OCI-LY7 (cell line): ENCODE data around the gene MAPT. TPM values are rescaled to one million over a fixed set of nuclear protein-coding genes. Genes with fewer than 3 reads are reported as not detected.

ENCODE experiments used
- BruUV-seq: library from RNA; stranded (reverse); fragments of 400-500 nt; replicated peaks from 2 replicates; lab custom pipeline; 2021; lab: Mats Ljungman, UMichigan
- CTCF ChIA-PET: fragments of 300-600 bp; sonication (Branson Sonifier 250); formaldehyde crosslinking; loops from one replicate; lab custom pipeline; 2022; ENCODE audit warnings: antibody characterized with exemption; ENCODE audit not compliant: unreplicated experiment; lab: Charles Lee
- POLR2A ChIA-PET: fragments of 300-600 bp; sonication (Branson Sonifier 250); formaldehyde crosslinking; loops from one replicate; lab custom pipeline; 2022; ENCODE audit warnings: antibody characterized with exemption; lab: Charles Lee
- DNase-seq: peaks from one replicate; pipeline ENCODE4 v3.0.0-alpha.2; 2015; ENCODE audit warnings: low spot score
- H2AFZ ChIP-seq: fragments of 200-600 bp; sonication (generic), shearing (Covaris generic); 2 replicates; pipeline ENCODE4 v1.6.1; 2014; ENCODE audit warnings: mild to moderate bottlenecking, antibody characterized with exemption, low read length, moderate library complexity
- H3K27ac ChIP-seq: fragments of 200-600 bp; sonication (generic); 2 replicates; pipeline ENCODE4 v1.5.1; 2014; ENCODE audit warnings: mixed run types, low read depth, mild to moderate bottlenecking, moderate library complexity, low read length, inconsistent platforms; ENCODE audit not compliant: poor library complexity, severe bottlenecking
- H3K36me3 ChIP-seq: fragments of 200-600 bp; sonication (generic); 2 replicates; pipeline ENCODE4 v1.6.1; 2014; ENCODE audit warnings: mild to moderate bottlenecking, antibody characterized with exemption, low read length, moderate library complexity, mixed read lengths; ENCODE audit not compliant: insufficient read depth
- H3K4me1 ChIP-seq: fragments of 200-600 bp; sonication (generic); 2 replicates; pipeline ENCODE4 v1.5.1; 2014; ENCODE audit warnings: mild to moderate bottlenecking, low read length; ENCODE audit not compliant: insufficient read depth, poor library complexity, severe bottlenecking
- H3K4me2 ChIP-seq: fragments of 200-600 bp; sonication (generic); 2 replicates; pipeline ENCODE4 v1.6.1; 2014; ENCODE audit warnings: mild to moderate bottlenecking, low read length
- H3K4me3 ChIP-seq: fragments of 200-600 bp; sonication (generic); 2 replicates; pipeline ENCODE4 v1.5.1; 2014; ENCODE audit warnings: mild to moderate bottlenecking, low read depth, low read length; ENCODE audit not compliant: poor library complexity, severe bottlenecking
- H3K79me2 ChIP-seq: fragments of 200-600 bp; sonication (generic); 2 replicates; pipeline ENCODE4 v1.6.1; 2016; ENCODE audit warnings: low read depth, mild to moderate bottlenecking, low read length, moderate library complexity, mixed read lengths; ENCODE audit not compliant: insufficient read depth
- H3K9me2 ChIP-seq: fragments of 200-600 bp; sonication (generic); 2 replicates; pipeline ENCODE4 v1.6.1; 2016; ENCODE audit warnings: mild to moderate bottlenecking, low read length, mixed read lengths; ENCODE audit not compliant: insufficient read depth
- H3K9me3 ChIP-seq: fragments of 200-600 bp; sonication (generic); 2 replicates; pipeline ENCODE4 v1.6.1; 2014; ENCODE audit warnings: mild to moderate bottlenecking, mixed run types, low read length, mixed read lengths
- H4K20me1 ChIP-seq: fragments of 200-600 bp; sonication (generic); 2 replicates; pipeline ENCODE4 v1.6.1; 2014; ENCODE audit warnings: mild to moderate bottlenecking, antibody characterized with exemption, low read length, moderate library complexity, mixed read lengths; ENCODE audit not compliant: insufficient read depth
- EZH2phosphoT487 ChIP-seq: fragments of 200-600 bp; sonication (generic); IDR thresholded peaks from 2 replicates; pipeline ENCODE4 v1.6.1; 2018; ENCODE audit warnings: low read depth, borderline replicate concordance, mild to moderate bottlenecking, mixed run types, antibody characterized with exemption, low read length, moderate library complexity, mixed read lengths
- intact Hi-C: fragments of 100-400 bp; cut with micrococcal nuclease; formaldehyde crosslinking; loops from one replicate; pipeline ENCODE4 v1.10.0; 2022; ENCODE audit not compliant: unreplicated experiment
- total RNA-seq, 2 experiments: library from RNA; depleted of rRNA in 1 of 2; stranded (reverse); fragments of >200 nt in 1 of 2; shearing (Covaris generic) in 1 of 2; gene quantifications; 2 replicates each; pipeline ENCODE4 v1.2.3, GENCODE V29; 2014 to 2022
- TF ChIP-seq, protein P1 (sequence below): fragments of 200-600 bp; sonication (generic); conservative IDR thresholded peaks from 2 replicates; pipeline ENCODE4 v1.5.1; 2014; ENCODE audit warnings: mild to moderate bottlenecking, antibody characterized with exemption, low read length, moderate library complexity, mixed read lengths

MAPT gene
- total RNA-seq, 2 experiments from 2014 or later, result 0.44 TPM; not detected in 1

DNA sequence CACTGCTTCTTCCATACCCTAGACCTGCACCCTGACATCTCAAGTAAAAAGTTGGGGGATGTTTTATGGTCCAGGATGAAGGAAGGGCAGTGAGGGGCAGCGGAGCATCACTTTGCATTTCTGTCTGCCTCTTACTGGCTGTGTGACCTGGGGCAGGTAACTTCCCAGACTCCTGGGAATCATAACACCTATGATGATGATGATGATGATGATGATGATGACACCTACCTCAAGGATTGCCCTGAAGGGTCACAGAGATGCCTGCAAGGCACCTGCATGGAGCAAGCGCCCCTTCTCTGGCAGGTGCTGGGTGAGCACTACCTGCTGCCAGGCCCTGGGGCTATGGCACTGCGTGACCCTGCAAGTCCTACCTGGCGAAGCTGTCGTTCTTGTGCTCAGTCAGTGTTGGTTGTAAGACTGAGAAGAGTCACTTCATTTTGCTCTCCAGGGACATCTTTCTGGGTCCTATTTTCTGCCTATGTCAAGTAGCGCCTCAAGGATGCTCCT is 58.5 kb downstream of the MAPT start:
- no peak overlapping the region for H3K4me3 ChIP-seq
- H3K36me3 ChIP-seq, result no peaks in the 10 kb centered on the region
- H3K9me2 ChIP-seq, result no peaks in the 10 kb centered on the region
- H3K27ac ChIP-seq, result no peak overlapping the region
- no peaks in the 10 kb centered on the region for H3K4me1 ChIP-seq
- intact Hi-C loops, result no loop called here
- H2AFZ ChIP-seq, result no peak overlapping the region
- H3K4me2 ChIP-seq, result no peak overlapping the region
- no peaks in the 10 kb centered on the region for H4K20me1 ChIP-seq
- TF ChIP-seq EZH2phosphoT487, result no peak
- TF ChIP-seq, protein P1, sequence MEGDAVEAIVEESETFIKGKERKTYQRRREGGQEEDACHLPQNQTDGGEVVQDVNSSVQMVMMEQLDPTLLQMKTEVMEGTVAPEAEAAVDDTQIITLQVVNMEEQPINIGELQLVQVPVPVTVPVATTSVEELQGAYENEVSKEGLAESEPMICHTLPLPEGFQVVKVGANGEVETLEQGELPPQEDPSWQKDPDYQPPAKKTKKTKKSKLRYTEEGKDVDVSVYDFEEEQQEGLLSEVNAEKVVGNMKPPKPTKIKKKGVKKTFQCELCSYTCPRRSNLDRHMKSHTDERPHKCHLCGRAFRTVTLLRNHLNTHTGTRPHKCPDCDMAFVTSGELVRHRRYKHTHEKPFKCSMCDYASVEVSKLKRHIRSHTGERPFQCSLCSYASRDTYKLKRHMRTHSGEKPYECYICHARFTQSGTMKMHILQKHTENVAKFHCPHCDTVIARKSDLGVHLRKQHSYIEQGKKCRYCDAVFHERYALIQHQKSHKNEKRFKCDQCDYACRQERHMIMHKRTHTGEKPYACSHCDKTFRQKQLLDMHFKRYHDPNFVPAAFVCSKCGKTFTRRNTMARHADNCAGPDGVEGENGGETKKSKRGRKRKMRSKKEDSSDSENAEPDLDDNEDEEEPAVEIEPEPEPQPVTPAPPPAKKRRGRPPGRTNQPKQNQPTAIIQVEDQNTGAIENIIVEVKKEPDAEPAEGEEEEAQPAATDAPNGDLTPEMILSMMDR, result no peak
- no peaks in the 10 kb centered on the region for H3K9me3 ChIP-seq
- H3K79me2 ChIP-seq, result no peaks in the 10 kb centered on the region
- no peak for DNase-seq
- POLR2A ChIA-PET, result no interaction called here
- no TSS peak for BruUV-seq
- CTCF ChIA-PET, result no interaction called here

DNA sequence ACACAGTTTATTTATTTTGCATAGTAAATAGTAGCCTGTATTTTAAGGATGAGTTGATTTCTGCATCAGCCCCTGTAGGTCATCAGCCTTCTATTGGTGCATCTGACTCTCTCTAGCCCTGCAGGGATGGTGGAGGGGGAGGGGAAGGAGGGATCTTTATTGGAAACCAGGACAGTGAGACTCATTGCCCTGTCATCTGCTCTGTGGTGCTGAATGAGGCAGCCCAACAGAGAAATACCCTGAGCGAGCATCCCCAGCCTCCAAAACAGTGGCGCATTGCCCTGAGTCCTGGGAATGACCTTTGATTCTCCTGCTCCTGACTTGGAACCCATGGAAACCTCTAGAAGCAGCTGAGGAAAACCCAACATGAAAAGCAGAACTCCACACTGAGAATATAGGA is 59.2 kb downstream of the MAPT start:
- intact Hi-C loops, result no loop called here
- Histone ChIP-seq H3K27ac (no peak overlapping the region), H3K4me3 (no peak overlapping the region), H3K36me3 (no peaks in the 10 kb centered on the region), H2AFZ (no peak overlapping the region), H3K4me2 (no peak overlapping the region), H3K9me2 (no peaks in the 10 kb centered on the region), H4K20me1 (no peaks in the 10 kb centered on the region), H3K79me2 (no peaks in the 10 kb centered on the region), H3K4me1 (no peaks in the 10 kb centered on the region), H3K9me3 (no peaks in the 10 kb centered on the region)
- POLR2A ChIA-PET, result no interaction called here
- no TSS peak for BruUV-seq
- CTCF ChIA-PET, result no interaction called here
- no peak for TF ChIP-seq EZH2phosphoT487
- TF ChIP-seq, protein P1, result no peak
- no peak for DNase-seq

DNA sequence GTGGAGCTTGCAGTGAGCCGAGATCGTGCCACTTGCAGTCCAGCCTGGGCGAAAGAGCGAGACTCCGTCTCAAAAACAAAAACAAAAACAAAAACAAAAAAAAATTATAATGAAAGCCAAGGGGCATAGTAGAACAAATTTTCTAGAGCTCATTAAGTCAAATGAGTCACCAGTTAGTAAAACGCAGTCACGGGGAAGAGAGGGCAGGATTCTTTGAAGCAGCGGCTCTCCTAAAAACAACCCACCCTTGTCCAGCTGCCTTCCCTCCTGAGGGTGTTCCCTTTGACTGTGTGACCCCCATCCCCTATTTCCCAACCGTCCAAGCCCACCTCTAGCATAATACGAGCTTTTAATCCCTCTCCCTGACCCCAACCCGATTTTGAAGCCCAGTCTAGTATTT is 60.6 kb downstream of the MAPT start:
- POLR2A ChIA-PET, result interaction anchor here (1.4 kb wide), 1 partner anchor 36 kb away, joined by 4 read pairs; no protein-coding TSS in a partner anchor
- H4K20me1 ChIP-seq, result no peaks in the 10 kb centered on the region
- H3K79me2 ChIP-seq, result no peaks in the 10 kb centered on the region
- TF ChIP-seq EZH2phosphoT487, result no peak
- TF ChIP-seq, protein P1, result no peak
- no peaks in the 10 kb centered on the region for H3K9me3 ChIP-seq
- H3K27ac ChIP-seq, result no peak overlapping the region
- no TSS peak for BruUV-seq
- no peak overlapping the region for H2AFZ ChIP-seq
- no peak overlapping the region for H3K4me2 ChIP-seq
- no peaks in the 10 kb centered on the region for H3K9me2 ChIP-seq
- CTCF ChIA-PET, result no interaction called here
- intact Hi-C loops, result no loop called here
- no peaks in the 10 kb centered on the region for H3K4me1 ChIP-seq
- no peak overlapping the region for H3K4me3 ChIP-seq
- no peak for DNase-seq
- H3K36me3 ChIP-seq, result no peaks in the 10 kb centered on the region
